22Rv1 (cell line): Measurements from ENCODE around the gene TF.

ENCODE experiments used
- CTCF ChIP-seq: fragments of 450-650 bp; IDR thresholded peaks from 2 replicates; pipeline ENCODE4 v1.5.1; 2017; ENCODE audit warnings: mild to moderate bottlenecking
- ZFX ChIP-seq: fragments of 450-650 bp; IDR thresholded peaks from 2 replicates; pipeline ENCODE4 v1.6.1; 2017; ENCODE audit warnings: antibody characterized with exemption, borderline replicate concordance

- TF ChIP-seq CTCF: no peak
- TF ChIP-seq ZFX: no peak
These were observed 31.8 kb downstream of the TF start for GRCh38 chr3:133777807-133778568.
